NB4 (cell line): ENCODE results near the gene ALB.

Experiments used
- DNase-seq: peaks from one replicate; pipeline ENCODE4 v3.0.0; 2010; ENCODE audit warnings: low read depth
- H3K4me3 ChIP-seq: one replicate; pipeline ENCODE4 v1.5.1; 2011; ENCODE audit warnings: mild to moderate bottlenecking, low read depth, low read length, moderate library complexity
- MYC ChIP-seq: IDR thresholded peaks from 2 replicates; pipeline ENCODE4 v1.6.1; 2011; ENCODE audit warnings: low read depth, low read length
- POLR2A ChIP-seq: IDR thresholded peaks from 2 replicates; pipeline ENCODE4 v1.6.1; 2011; ENCODE audit warnings: mild to moderate bottlenecking; ENCODE audit not compliant: insufficient read length; ENCODE audit errors: extremely low read depth
- TF ChIP-seq, protein P1 (sequence below): IDR thresholded peaks from one replicate; pipeline ENCODE4 v1.5.1; 2012; ENCODE audit warnings: low read depth, low read length
- TF ChIP-seq, protein P2 (sequence below): IDR thresholded peaks from 2 replicates; pipeline ENCODE4 v1.6.1; 2011; ENCODE audit warnings: low read depth, low read length

The ALB gene

DNA sequence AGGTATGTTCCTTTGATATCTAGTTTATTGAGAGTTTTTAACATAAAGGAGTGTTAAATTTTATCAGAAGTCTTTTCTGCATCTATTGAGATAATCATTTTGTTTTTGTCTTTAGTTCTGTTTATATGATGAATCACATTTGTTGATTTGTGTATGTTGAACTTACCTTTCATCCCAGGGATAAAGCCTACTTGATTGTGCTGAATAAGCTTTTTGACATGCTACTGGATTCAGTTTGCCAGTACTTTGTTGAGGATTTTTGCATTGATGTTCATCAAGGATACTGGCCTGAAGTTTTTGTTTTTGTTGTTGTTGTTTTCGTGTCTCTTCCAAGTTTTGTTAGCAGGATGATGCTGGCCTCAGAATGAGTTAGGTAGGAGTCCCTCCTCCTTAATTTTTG lies 66.6 kb downstream of the ALB start:
- H3K4me3 ChIP-seq, result no peak overlapping the region
- DNase-seq, result no peak
- TF ChIP-seq MYC (no peak), POLR2A (no peak)
- TF ChIP-seq, protein P1, sequence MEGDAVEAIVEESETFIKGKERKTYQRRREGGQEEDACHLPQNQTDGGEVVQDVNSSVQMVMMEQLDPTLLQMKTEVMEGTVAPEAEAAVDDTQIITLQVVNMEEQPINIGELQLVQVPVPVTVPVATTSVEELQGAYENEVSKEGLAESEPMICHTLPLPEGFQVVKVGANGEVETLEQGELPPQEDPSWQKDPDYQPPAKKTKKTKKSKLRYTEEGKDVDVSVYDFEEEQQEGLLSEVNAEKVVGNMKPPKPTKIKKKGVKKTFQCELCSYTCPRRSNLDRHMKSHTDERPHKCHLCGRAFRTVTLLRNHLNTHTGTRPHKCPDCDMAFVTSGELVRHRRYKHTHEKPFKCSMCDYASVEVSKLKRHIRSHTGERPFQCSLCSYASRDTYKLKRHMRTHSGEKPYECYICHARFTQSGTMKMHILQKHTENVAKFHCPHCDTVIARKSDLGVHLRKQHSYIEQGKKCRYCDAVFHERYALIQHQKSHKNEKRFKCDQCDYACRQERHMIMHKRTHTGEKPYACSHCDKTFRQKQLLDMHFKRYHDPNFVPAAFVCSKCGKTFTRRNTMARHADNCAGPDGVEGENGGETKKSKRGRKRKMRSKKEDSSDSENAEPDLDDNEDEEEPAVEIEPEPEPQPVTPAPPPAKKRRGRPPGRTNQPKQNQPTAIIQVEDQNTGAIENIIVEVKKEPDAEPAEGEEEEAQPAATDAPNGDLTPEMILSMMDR, result no peak
- TF ChIP-seq, protein P2, sequence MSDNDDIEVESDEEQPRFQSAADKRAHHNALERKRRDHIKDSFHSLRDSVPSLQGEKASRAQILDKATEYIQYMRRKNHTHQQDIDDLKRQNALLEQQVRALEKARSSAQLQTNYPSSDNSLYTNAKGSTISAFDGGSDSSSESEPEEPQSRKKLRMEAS, result no peak
